Lower lobe of right lung (tissue), 2 donors: ENCODE data around the gene RNF32. TPM values are rescaled to one million over a fixed set of nuclear protein-coding genes. Genes with fewer than 3 reads are reported as not detected.

Experiments
- ATAC-seq, 2 donors: fragments of 200-7000 bp; cut with Tn5 transposase; one replicate each; pipeline ENCODE4 v1.9.1; 2020 to 2022; ENCODE audit warnings: mild to moderate bottlenecking in 2 of 2, moderate library complexity in 2 of 2
- DNase-seq: peaks from one replicate; pipeline ENCODE4 v3.0.0-alpha.2; 2020
- H3K27ac ChIP-seq: fragments of 200-600 bp; one replicate; pipeline ENCODE4 v1.8.0; 2022
- H3K27me3 ChIP-seq: fragments of 200-600 bp; one replicate; pipeline ENCODE4 v1.8.0; 2022; ENCODE audit warnings: low read depth
- H3K36me3 ChIP-seq: fragments of 200-600 bp; one replicate; pipeline ENCODE4 v1.8.0; 2022; ENCODE audit warnings: mild to moderate bottlenecking
- H3K4me1 ChIP-seq: fragments of 200-600 bp; one replicate; pipeline ENCODE4 v1.8.0; 2022
- H3K4me3 ChIP-seq: fragments of 200-600 bp; one replicate; pipeline ENCODE4 v1.8.0; 2022; ENCODE audit warnings: mild to moderate bottlenecking
- H3K9me3 ChIP-seq: fragments of 200-600 bp; one replicate; pipeline ENCODE4 v1.8.0; 2022
- intact Hi-C: fragments of 100-400 bp; cut with DNase I; formaldehyde crosslinking; loops from one replicate; pipeline ENCODE4 v1.11.0; 2022
- total RNA-seq: library from RNA; stranded (reverse); fragmentation: NEBNext Ultra II Directional; extraction: Animal tissue kit (Norgen Biotek cat#: 25700); gene quantifications from one replicate; pipeline ENCODE4 v1.2.1, GENCODE V29; 2021
- TF ChIP-seq, protein P1 (sequence below): fragments of 200-600 bp; IDR thresholded peaks from one replicate; pipeline ENCODE4 v1.8.0; 2022; ENCODE audit warnings: antibody characterized with exemption, mild to moderate bottlenecking
- donor health status: DM: no; HTN: yes; CAD: no; lungs with severe emphysema.

The RNF32 gene
- total RNA-seq, 1 donor from 2014 or later, result 3.0 TPM

DNA sequence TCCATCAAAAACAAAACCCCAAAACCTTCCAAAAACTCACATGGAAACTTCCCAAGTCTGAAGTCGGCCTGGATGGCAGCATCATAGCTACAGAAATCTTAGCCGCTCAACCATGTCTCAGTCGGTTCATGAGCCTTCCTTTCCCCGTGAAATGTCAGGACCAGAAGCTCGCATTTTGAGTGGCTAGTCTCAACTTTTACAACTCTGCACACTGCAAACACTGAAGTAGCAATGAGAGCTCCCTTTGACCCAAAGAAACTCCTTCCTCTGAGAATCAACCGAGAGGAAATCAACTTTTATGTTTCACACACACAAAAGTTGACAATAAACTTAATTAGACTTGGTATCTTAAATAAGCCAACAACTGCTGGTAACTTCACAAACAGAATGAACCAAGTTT, 37.6 kb upstream of the RNF32 start:
- no peak for DNase-seq
- peaks cover 6% of the 10 kb centered on the region for H3K4me1 ChIP-seq
- H3K27ac ChIP-seq, result no peak overlapping the region
- no peak overlapping the region for H3K4me3 ChIP-seq
- no peaks in the 10 kb centered on the region for H3K36me3 ChIP-seq
- intact Hi-C loops, result no loop called here
- no peak for ATAC-seq
- H3K27me3 ChIP-seq, result no peaks in the 10 kb centered on the region
- H3K9me3 ChIP-seq, result no peaks in the 10 kb centered on the region
- TF ChIP-seq, protein P1, sequence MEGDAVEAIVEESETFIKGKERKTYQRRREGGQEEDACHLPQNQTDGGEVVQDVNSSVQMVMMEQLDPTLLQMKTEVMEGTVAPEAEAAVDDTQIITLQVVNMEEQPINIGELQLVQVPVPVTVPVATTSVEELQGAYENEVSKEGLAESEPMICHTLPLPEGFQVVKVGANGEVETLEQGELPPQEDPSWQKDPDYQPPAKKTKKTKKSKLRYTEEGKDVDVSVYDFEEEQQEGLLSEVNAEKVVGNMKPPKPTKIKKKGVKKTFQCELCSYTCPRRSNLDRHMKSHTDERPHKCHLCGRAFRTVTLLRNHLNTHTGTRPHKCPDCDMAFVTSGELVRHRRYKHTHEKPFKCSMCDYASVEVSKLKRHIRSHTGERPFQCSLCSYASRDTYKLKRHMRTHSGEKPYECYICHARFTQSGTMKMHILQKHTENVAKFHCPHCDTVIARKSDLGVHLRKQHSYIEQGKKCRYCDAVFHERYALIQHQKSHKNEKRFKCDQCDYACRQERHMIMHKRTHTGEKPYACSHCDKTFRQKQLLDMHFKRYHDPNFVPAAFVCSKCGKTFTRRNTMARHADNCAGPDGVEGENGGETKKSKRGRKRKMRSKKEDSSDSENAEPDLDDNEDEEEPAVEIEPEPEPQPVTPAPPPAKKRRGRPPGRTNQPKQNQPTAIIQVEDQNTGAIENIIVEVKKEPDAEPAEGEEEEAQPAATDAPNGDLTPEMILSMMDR, result no peak

DNA sequence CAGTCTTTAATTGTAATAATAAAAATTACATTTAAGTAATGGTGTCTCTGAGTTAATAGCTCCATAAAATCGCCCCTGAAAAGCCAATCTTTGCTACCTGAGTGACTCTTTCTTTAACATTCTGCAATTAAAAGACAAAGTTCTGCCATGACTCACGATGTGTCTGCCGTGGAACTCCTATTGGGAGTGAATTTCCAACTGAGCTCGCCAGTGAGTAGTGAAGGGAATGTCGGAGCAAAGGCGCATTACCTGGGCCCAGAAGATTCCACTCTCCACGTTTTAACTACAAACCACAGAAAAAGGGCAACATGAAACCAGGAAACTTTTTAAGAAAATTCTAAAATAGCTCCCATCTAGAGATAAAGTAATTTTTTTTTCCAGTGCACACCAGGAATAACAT, 36.9 kb upstream of the RNF32 start:
- DNase-seq, result no peak
- Histone ChIP-seq H3K27ac (no peak overlapping the region), H3K4me3 (no peak overlapping the region), H3K4me1 (peaks cover 8% of the 10 kb centered on the region), H3K9me3 (no peaks in the 10 kb centered on the region), H3K27me3 (no peaks in the 10 kb centered on the region), H3K36me3 (no peaks in the 10 kb centered on the region)
- intact Hi-C loops, result no loop called here
- TF ChIP-seq, protein P1, result no peak
- ATAC-seq, result no peak

DNA sequence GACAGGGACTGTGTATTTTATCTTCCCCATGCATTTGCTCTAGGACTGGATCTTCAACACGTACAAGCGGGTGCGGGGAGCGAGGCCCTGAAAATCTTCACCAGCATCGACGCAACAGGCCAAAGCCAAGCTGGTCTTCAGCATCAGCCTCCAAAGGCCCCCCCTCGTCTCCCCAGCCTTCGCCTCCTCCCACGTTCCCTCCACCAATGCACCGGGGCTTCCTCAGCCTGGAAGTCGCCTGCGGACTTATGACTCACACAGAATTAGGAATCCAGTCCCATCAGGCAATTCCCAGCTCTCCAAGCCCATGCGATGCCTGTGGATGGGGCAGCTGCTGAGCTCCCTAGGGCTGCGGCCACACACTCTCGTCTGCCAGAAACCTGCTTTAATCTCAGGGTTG, 36.3 kb upstream of the RNF32 start:
- Histone ChIP-seq H3K36me3 (no peaks in the 10 kb centered on the region), H3K9me3 (no peaks in the 10 kb centered on the region), H3K4me1 (peaks cover 13% of the 10 kb centered on the region), H3K27me3 (no peaks in the 10 kb centered on the region), H3K4me3 (no peak overlapping the region), H3K27ac (no peak overlapping the region)
- ATAC-seq (no peak), DNase-seq (no peak)
- TF ChIP-seq, protein P1, result no peak
- intact Hi-C loops, result no loop called here

DNA sequence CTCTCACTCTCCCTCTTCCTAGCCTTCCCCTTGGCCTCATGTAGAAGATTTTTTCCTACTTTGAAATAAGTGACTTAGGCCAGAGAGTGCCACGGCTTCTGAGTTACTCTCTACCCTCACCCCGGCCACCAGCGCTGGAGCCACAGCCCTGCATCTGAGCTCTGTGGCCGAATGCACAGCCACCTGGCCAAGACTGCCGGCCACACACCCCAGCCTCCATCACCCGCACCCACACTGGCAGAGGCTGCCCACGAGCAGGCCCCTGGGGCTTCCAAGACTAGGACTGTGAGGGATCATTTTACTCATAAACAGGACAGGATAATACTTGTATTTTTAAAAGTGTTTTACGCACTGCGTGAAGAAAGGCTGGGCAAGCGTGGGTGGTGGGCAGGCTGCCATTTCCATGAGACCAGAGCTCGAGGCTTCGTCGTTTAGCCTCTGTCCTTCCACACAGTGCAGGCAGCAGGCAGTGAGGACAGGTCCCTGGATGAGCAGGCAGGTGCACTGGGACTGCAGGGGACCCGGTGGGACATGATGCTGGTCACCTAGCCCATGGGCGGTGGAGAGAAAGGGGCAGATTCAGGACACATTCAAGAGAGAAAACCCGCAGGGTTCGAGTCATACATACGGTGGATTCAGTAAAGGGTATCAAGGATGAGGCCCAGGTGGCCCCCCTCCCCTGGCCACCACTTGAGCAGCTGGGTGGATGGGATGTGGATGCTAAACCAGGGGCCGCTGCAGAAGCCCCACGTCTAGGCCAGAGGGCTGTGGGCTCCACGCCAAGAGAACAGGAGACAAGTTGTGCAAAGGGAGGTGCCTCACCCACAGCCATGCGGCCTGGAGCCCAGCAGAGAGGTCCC, 35.5 kb upstream of the RNF32 start:
- H3K4me1 ChIP-seq, result peaks cover 20% of the 10 kb centered on the region
- H3K27ac ChIP-seq, result no peak overlapping the region
- ATAC-seq (no peak), DNase-seq (no peak)
- TF ChIP-seq, protein P1, result no peak
- intact Hi-C loops, result no loop called here
- no peak overlapping the region for H3K4me3 ChIP-seq
- H3K36me3 ChIP-seq, result no peaks in the 10 kb centered on the region
- no peaks in the 10 kb centered on the region for H3K27me3 ChIP-seq
- no peaks in the 10 kb centered on the region for H3K9me3 ChIP-seq

DNA sequence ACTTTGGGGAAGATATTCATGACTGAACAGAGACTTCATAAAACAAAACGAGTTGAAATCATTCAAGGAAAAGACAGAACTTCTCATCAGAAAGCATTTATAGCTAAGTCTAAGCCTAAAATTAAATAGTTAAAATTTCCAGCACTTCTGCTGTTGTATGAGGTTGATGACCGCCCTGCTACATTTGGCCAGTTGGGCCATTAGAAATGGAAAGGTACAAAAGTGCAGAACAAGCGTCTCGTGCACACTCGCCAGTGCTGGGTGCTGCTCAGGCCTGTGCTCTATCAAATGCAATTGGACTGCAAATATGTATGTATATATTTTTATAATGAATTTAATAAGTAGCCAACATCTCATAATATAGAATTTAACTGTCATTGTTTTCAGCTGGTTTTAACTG, 34.4 kb upstream of the RNF32 start:
- ATAC-seq, result no peak
- DNase-seq, result no peak
- intact Hi-C loops, result no loop called here
- Histone ChIP-seq H3K9me3 (no peaks in the 10 kb centered on the region), H3K27me3 (no peaks in the 10 kb centered on the region), H3K4me3 (no peak overlapping the region), H3K4me1 (peaks cover 22% of the 10 kb centered on the region), H3K27ac (no peak overlapping the region), H3K36me3 (no peaks in the 10 kb centered on the region)
- TF ChIP-seq, protein P1, result no peak
